NCI-H2196 (cell line): ENCODE results near the gene P2RY12.

Experiments
- DNase-seq: peaks from one replicate; lab custom pipeline; 2025; ENCODE audit not compliant: unreplicated experiment; lab: John Stamatoyannopoulos, UW

The P2RY12 gene

GRCh38 chr3:151347432-151347831 lies 37.1 kb downstream of the P2RY12 start:
- no peak for DNase-seq

GRCh38 chr3:151346292-151346691 lies 38.3 kb downstream of the P2RY12 start:
- DNase-seq, result no peak

GRCh38 chr3:151345859-151346258 lies 38.7 kb downstream of the P2RY12 start:
- DNase-seq, result no peak

- DNase-seq, result no peak
Measured at GRCh38 chr3:151331696-151332095, 52.9 kb downstream of the P2RY12 start.

- no peak for DNase-seq
Measured at GRCh38 chr3:151330899-151331298, 53.7 kb downstream of the P2RY12 start.

GRCh38 chr3:151330379-151330778 lies 54.2 kb downstream of the P2RY12 start:
- DNase-seq, result no peak

- no peak for DNase-seq
Measured at GRCh38 chr3:151329363-151329762, 55.2 kb downstream of the P2RY12 start, which contains the start of gene P2RY13. P2RY13 (minus strand) TSS chr3:151329549; CDS start chr3:151329528, 21 bp downstream.

- DNase-seq, result no peak
Measured at GRCh38 chr3:151328298-151328995, 56.1 kb downstream of the P2RY12 start.

- peak; percentile 17 for DNase-seq
Measured at GRCh38 chr3:151327571-151328198, 56.9 kb downstream of the P2RY12 start.

GRCh38 chr3:151322511-151322910 lies 62.0 kb downstream of the P2RY12 start:
- DNase-seq, result no peak

GRCh38 chr3:151321526-151321925 lies 63.0 kb downstream of the P2RY12 start:
- DNase-seq, result no peak

- no peak for DNase-seq
Measured at GRCh38 chr3:151320131-151320530, 64.4 kb downstream of the P2RY12 start.

GRCh38 chr3:151319628-151320027 lies 64.9 kb downstream of the P2RY12 start:
- no peak for DNase-seq

GRCh38 chr3:151318991-151319390 lies 65.6 kb downstream of the P2RY12 start:
- no peak for DNase-seq

- no peak for DNase-seq
Measured at GRCh38 chr3:151318313-151318712, 66.2 kb downstream of the P2RY12 start.

- no peak for DNase-seq
Measured at GRCh38 chr3:151316267-151316991, 68.1 kb downstream of the P2RY12 start, which contains the start of gene GPR87. GPR87 (minus strand) TSS chr3:151316820; CDS start chr3:151300100, 16,720 bp downstream.

GRCh38 chr3:151315846-151316245 lies 68.7 kb downstream of the P2RY12 start:
- no peak for DNase-seq

- DNase-seq, result no peak
Measured at GRCh38 chr3:151315136-151315535, 69.4 kb downstream of the P2RY12 start.

- no peak for DNase-seq
Measured at GRCh38 chr3:151314593-151314992, 70.0 kb downstream of the P2RY12 start.

- no peak for DNase-seq
Measured at GRCh38 chr3:151314137-151314536, 70.4 kb downstream of the P2RY12 start.

GRCh38 chr3:151312972-151313371 lies 71.6 kb downstream of the P2RY12 start:
- DNase-seq, result no peak

- no peak for DNase-seq
Measured at GRCh38 chr3:151309566-151309965, 75.0 kb downstream of the P2RY12 start.
